Small intestine (tissue), 7 donors: ENCODE results near the gene FLT3. TPM values are rescaled to one million over a fixed set of nuclear protein-coding genes. Genes with fewer than 3 reads are reported as not detected.
"Not testable (repeated sequence)": the region's sequence is repeated elsewhere in the genome, so short reads cannot be mapped to it uniquely, and the experiment has no call there.

Experiments
- DNase-seq, 2 donors: peaks; one replicate each; pipeline versions ENCODE4 v3.0.0 to v3.0.0-alpha.2; 2013
- FAIRE-seq: peaks from 2 replicates; lab custom pipeline; 2012; peaks lifted over from hg19 to GRCh38; lab: Jason Lieb, UNC
- H3K27ac ChIP-seq, 3 donors: one replicate each; pipeline ENCODE4 v1.5.1; 2013; ENCODE audit warnings: low read length in 2 of 3, mild to moderate bottlenecking in 2 of 3, control low read depth in 1 of 3, inconsistent platforms in 1 of 3, low read depth in 1 of 3, moderate library complexity in 1 of 3
- H3K27me3 ChIP-seq, 3 donors: one replicate each; pipeline ENCODE4 v1.6.1; 2013; ENCODE audit warnings: low read length in 3 of 3, inconsistent platforms in 1 of 3; ENCODE audit not compliant: control insufficient read depth in 3 of 3, insufficient read depth in 3 of 3
- H3K36me3 ChIP-seq, 3 donors: one replicate each; pipeline ENCODE4 v1.6.1; 2013; ENCODE audit warnings: low read length in 3 of 3, inconsistent platforms in 1 of 3, low read depth in 1 of 3, mild to moderate bottlenecking in 1 of 3, moderate library complexity in 1 of 3; ENCODE audit not compliant: control insufficient read depth in 3 of 3, insufficient read depth in 2 of 3
- H3K4me1 ChIP-seq, 3 donors: one replicate each; pipeline ENCODE4 v1.6.1; 2013; ENCODE audit warnings: low read length in 2 of 3, inconsistent platforms in 1 of 3, low read depth in 1 of 3, mild to moderate bottlenecking in 1 of 3, moderate library complexity in 1 of 3; ENCODE audit not compliant: control insufficient read depth in 3 of 3, insufficient read depth in 2 of 3
- H3K4me3 ChIP-seq, 3 donors: one replicate each; pipeline ENCODE4 v1.5.1; 2013; ENCODE audit warnings: low read length in 3 of 3, control low read depth in 1 of 3, inconsistent platforms in 1 of 3, low read depth in 1 of 3, mild to moderate bottlenecking in 1 of 3, moderate library complexity in 1 of 3
- H3K9me3 ChIP-seq, 2 donors: one replicate each; pipeline ENCODE4 v1.6.1; 2013; ENCODE audit warnings: low read depth in 1 of 2, low read length in 1 of 2; ENCODE audit not compliant: control insufficient read depth in 2 of 2, insufficient read depth in 1 of 2
- WGBS, 3 donors: extraction: QIAGEN DNeasy Blood & Tissue Kit; methylation state at CpG; one replicate each; pipeline ENCODE4 v1.1.7; 2013; 5-methylcytosine and 5-hydroxymethylcytosine counted together
- polyA plus RNA-seq, 4 donors: library from polyadenylated mRNA; stranded (reverse) in 3 of 4; unstranded in 1 of 4; fragments of 200-250 nt in 3 of 4; fragments of 120-200 nt in 1 of 4; gene quantifications; one replicate each; pipeline versions ENCODE4 v1.2.1 to v1.2.3, GENCODE V29; 2013
- donor health status: healthy with polysubstance abuse.
- donor health status: control.
- donor health status: control.
- donor health status: Bipolar disorder and iron deficiency.
- donor health status: healthy.

FLT3 gene
- polyA plus RNA-seq, 4 donors: 0.19 to 0.83 (median 0.27) TPM; not detected in 1

- H3K36me3 ChIP-seq: no peaks in the 10 kb centered on the region
- no peaks in the 10 kb centered on the region for H3K4me1 ChIP-seq
- 85 to 87% (median 86%) methylated on average over 8 of the region's 8 CpGs for WGBS, 3 donors
- no peak overlapping the region for H3K4me3 ChIP-seq
- H3K27me3 ChIP-seq: peaks cover 0 to 5% (median 2%) of the 10 kb centered on the region in 3 donors
- DNase-seq: no peak
- no peaks in the 10 kb centered on the region for H3K9me3 ChIP-seq
- no peak for FAIRE-seq
- no peak overlapping the region for H3K27ac ChIP-seq
Measured at GRCh38 chr13:28033894-28034655, 66.3 kb downstream of the FLT3 start.

GRCh38 chr13:28032438-28032837, 67.9 kb downstream of the FLT3 start:
- H3K36me3 ChIP-seq, H3K4me3 ChIP-seq, DNase-seq, H3K27me3 ChIP-seq, H3K9me3 ChIP-seq, FAIRE-seq, H3K27ac ChIP-seq, H3K4me1 ChIP-seq: not testable (repeated sequence)
- 80 to 97% (median 93%) methylated on average over 1 of the region's 1 CpG for WGBS, 3 donors

DNA sequence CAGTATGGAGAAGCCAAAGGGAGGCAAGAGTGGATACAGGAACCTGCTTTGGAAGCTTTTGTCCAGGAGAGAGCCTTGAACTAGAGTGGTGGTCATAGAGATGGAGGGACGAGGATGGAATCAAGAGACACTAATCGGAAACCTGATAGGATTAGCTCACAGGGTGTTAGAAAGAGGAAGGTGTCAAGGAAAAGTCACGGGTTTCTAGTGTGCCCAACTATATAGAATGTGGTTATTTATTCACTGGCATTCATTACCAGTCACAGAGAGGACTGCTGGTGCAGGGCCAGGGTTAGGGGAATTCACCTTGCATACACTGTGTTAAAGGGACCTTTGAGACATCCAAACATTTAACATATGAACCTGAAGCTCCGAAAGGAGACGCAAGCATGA, 68.5 kb downstream of the FLT3 start:
- Histone ChIP-seq H3K27me3 (peaks cover 0 to 5% (median 0%) of the 10 kb centered on the region in 3 donors), H3K4me1 (no peaks in the 10 kb centered on the region), H3K4me3 (no peak overlapping the region), H3K27ac (no peak overlapping the region), H3K36me3 (no peaks in the 10 kb centered on the region), H3K9me3 (no peaks in the 10 kb centered on the region)
- 78 to 86% (median 78%) methylated on average over 5 of the region's 5 CpGs for WGBS, 3 donors
- DNase-seq (no peak), FAIRE-seq (no peak)

DNA sequence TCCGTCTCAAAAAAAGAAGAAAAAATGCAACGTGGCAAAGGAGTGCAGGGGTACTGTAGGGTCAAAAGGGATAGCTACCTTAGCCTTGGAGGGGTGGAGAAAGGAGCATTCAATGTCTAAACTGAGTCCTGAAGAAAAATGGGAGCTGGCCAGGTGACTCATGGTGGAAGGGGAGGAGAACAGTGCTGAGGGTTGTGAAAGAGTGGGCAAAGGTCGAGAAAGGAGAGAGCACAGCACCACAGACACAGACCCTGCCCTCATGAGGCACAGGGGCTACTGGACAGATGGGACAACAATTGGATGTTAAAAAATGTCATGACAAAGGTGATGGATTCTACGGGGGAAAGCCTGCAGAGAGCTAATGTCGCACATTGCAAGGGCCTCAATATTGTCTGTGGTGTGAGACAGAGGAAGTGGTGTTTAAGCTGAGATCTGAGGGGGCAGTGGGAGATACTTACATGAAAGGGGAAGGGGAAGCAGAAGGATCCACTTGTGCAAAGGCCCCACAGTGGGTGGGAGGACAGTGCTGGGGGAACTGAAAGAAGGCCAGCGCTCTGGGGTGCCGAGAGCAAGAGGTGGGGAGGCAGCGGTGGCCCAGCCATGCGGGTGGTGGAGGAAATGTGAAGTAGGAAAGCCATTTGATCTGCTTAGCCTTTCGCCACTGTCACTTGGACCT, 69.0 kb downstream of the FLT3 start:
- Histone ChIP-seq H3K27ac (no peak overlapping the region), H3K36me3 (no peaks in the 10 kb centered on the region), H3K4me1 (no peaks in the 10 kb centered on the region), H3K27me3 (peaks cover 0 to 5% (median 0%) of the 10 kb centered on the region in 3 donors), H3K9me3 (no peaks in the 10 kb centered on the region), H3K4me3 (no peak overlapping the region)
- FAIRE-seq (no peak), DNase-seq (no peak)
- 79 to 88% (median 80%) methylated on average over 10 of the region's 10 CpGs for WGBS, 3 donors

GRCh38 chr13:28027607-28028364, 72.6 kb downstream of the FLT3 start:
- H3K27me3 ChIP-seq: no peaks in the 10 kb centered on the region
- 61 to 75% (median 68%) methylated on average over 8 of the region's 8 CpGs for WGBS, 3 donors
- no peaks in the 10 kb centered on the region for H3K9me3 ChIP-seq
- no peaks in the 10 kb centered on the region for H3K36me3 ChIP-seq
- H3K4me1 ChIP-seq: peaks cover 0 to under 1% (median 0%) of the 10 kb centered on the region in 3 donors
- FAIRE-seq (no peak), DNase-seq (no peak)
- no peak overlapping the region for H3K4me3 ChIP-seq
- H3K27ac ChIP-seq: no peak overlapping the region

GRCh38 chr13:28027071-28027470, 73.3 kb downstream of the FLT3 start:
- Histone ChIP-seq H3K9me3 (no peaks in the 10 kb centered on the region), H3K27ac (no peak overlapping the region), H3K4me1 (peaks cover 0 to 4% (median 0%) of the 10 kb centered on the region in 3 donors), H3K27me3 (no peaks in the 10 kb centered on the region), H3K36me3 (no peaks in the 10 kb centered on the region), H3K4me3 (no peak overlapping the region)
- no peak for DNase-seq
- no peak for FAIRE-seq

GRCh38 chr13:28026508-28026907, 73.9 kb downstream of the FLT3 start:
- DNase-seq: no peak
- Histone ChIP-seq H3K4me3 (no peak overlapping the region), H3K9me3 (no peaks in the 10 kb centered on the region), H3K27ac (no peak overlapping the region), H3K27me3 (no peaks in the 10 kb centered on the region), H3K36me3 (no peaks in the 10 kb centered on the region), H3K4me1 (peaks cover 0 to 4% (median 0%) of the 10 kb centered on the region in 3 donors)
- no peak for FAIRE-seq
- WGBS, 3 donors: 87 to 94% (median 93%) methylated on average over 9 of the region's 9 CpGs

DNA sequence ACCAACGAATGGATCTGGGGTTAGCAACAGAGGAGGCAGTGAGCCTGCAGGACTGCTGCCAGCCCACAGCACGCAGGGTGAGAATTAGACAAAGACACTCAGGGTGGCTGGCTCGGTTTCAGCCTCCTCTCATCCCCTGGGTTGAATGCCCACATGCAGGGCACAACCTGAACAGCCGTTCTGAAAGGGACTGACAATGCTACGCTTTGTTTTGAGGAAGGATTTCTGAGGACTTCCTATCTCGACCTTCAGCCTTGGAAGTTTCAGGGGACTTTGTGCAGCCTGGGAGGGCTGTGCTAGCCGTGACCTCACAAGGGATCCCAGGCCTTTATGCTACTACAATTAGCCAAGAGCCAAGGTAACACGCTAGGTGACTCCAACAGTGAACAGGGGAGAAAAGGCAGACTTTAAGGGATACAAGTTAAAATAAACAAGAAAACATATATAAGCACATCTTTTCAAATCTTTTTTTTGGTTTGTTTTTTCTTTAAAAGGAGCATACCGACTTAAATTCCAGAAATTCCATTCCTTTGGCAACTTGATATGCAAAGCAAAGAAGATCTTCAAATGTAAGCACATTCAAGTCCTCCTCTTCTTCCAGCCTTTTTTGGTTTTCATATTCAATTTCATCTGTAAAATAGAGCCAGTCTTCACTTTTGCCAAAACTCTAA, 77.4 kb downstream of the FLT3 start:
- H3K27ac ChIP-seq: no peak overlapping the region
- no peaks in the 10 kb centered on the region for H3K27me3 ChIP-seq
- 25 to 51% (median 40%) methylated on average over 9 of the region's 9 CpGs for WGBS, 3 donors
- no peaks in the 10 kb centered on the region for H3K9me3 ChIP-seq
- no peak for FAIRE-seq
- H3K36me3 ChIP-seq: no peaks in the 10 kb centered on the region
- no peak overlapping the region for H3K4me3 ChIP-seq
- H3K4me1 ChIP-seq: peaks cover 0 to 4% (median 0%) of the 10 kb centered on the region in 3 donors
- DNase-seq: peak in 1 of 2 donors; percentile 38
